Nephron progenitor cell (in vitro differentiated cells): ENCODE data around the gene RNF145.

Experiments used
- DNase-seq: peaks from one replicate; pipeline ENCODE4 v3.0.0; 2021
- H3K27ac Mint-ChIP-seq: 2 replicates; pipeline ENCODE4 v1.8.0; 2021; ENCODE audit warnings: mild to moderate bottlenecking, moderate library complexity, mixed read lengths
- H3K27me3 Mint-ChIP-seq: 2 replicates; pipeline ENCODE4 v1.8.0; 2021; ENCODE audit warnings: mild to moderate bottlenecking, low read depth, mixed read lengths; ENCODE audit not compliant: poor library complexity
- H3K36me3 Mint-ChIP-seq: 2 replicates; pipeline ENCODE4 v1.8.0; 2021; ENCODE audit warnings: low read depth, mixed read lengths
- H3K4me1 Mint-ChIP-seq: 2 replicates; pipeline ENCODE4 v1.8.0; 2021; ENCODE audit warnings: mixed read lengths
- H3K4me3 Mint-ChIP-seq: 2 replicates; pipeline ENCODE4 v1.8.0; 2021; ENCODE audit warnings: mild to moderate bottlenecking, moderate library complexity, mixed read lengths
- H3K9me3 Mint-ChIP-seq: 2 replicates; pipeline ENCODE4 v1.8.0; 2021; ENCODE audit warnings: mild to moderate bottlenecking, moderate library complexity, mixed read lengths
- TF ChIP-seq, protein P1 (sequence below): fragments of 200-600 bp; sonication (generic); IDR thresholded peaks from 2 replicates; pipeline ENCODE4 v1.5.0; 2021; ENCODE audit warnings: antibody characterized with exemption

The RNF145 gene

DNA sequence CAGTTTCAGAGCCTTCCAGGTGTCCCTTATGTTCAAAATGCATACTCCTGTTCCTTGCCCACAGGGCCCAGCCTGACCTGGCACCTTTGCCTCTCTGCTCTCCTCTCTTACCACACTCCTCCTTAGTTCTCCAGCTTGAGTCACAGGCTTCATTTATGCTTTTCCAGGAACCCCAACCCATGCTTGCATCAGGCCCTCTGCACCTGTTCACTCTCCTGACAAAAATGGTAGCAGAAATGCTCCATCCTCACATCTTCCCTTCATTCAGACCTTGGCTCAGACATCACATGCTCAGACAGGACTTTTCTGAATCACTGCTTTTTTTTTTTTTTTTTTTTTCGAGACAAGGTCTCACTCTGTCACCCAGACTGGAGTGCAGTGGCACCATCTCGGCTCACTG is 15.1 kb upstream of the RNF145 start:
- Mint-ChIP-seq H3K9me3 (no peaks in the 10 kb centered on the region), H3K27ac (no peak overlapping the region), H3K4me1 (no peaks in the 10 kb centered on the region), H3K4me3 (no peak overlapping the region), H3K27me3 (peaks cover 25% of the 10 kb centered on the region), H3K36me3 (no peaks in the 10 kb centered on the region)
- no peak for DNase-seq
- TF ChIP-seq, protein P1, sequence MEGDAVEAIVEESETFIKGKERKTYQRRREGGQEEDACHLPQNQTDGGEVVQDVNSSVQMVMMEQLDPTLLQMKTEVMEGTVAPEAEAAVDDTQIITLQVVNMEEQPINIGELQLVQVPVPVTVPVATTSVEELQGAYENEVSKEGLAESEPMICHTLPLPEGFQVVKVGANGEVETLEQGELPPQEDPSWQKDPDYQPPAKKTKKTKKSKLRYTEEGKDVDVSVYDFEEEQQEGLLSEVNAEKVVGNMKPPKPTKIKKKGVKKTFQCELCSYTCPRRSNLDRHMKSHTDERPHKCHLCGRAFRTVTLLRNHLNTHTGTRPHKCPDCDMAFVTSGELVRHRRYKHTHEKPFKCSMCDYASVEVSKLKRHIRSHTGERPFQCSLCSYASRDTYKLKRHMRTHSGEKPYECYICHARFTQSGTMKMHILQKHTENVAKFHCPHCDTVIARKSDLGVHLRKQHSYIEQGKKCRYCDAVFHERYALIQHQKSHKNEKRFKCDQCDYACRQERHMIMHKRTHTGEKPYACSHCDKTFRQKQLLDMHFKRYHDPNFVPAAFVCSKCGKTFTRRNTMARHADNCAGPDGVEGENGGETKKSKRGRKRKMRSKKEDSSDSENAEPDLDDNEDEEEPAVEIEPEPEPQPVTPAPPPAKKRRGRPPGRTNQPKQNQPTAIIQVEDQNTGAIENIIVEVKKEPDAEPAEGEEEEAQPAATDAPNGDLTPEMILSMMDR: no peak

DNA sequence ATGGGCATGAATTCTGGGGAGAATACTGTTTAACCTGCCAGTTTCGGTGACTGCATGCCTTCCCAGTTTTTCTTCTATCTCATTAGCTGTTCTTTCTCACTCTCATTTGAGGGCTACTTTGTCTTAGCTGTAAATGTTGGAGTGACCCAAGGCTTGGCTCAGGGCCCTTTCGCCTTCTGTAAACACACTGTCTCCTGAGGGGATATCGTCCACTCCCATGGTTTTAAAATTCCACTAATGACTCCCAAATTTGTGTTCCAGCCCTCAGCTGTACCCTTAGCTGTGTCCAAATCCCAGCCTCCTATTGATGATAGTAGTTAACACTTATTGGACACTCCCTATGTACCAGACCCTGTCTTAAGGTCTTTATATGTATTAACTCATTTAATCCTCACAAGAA is 14.1 kb upstream of the RNF145 start:
- Mint-ChIP-seq H3K36me3 (no peaks in the 10 kb centered on the region), H3K4me3 (no peak overlapping the region), H3K4me1 (no peaks in the 10 kb centered on the region), H3K27me3 (peaks cover 24% of the 10 kb centered on the region), H3K27ac (no peak overlapping the region), H3K9me3 (no peaks in the 10 kb centered on the region)
- DNase-seq: no peak
- TF ChIP-seq, protein P1: no peak

DNA sequence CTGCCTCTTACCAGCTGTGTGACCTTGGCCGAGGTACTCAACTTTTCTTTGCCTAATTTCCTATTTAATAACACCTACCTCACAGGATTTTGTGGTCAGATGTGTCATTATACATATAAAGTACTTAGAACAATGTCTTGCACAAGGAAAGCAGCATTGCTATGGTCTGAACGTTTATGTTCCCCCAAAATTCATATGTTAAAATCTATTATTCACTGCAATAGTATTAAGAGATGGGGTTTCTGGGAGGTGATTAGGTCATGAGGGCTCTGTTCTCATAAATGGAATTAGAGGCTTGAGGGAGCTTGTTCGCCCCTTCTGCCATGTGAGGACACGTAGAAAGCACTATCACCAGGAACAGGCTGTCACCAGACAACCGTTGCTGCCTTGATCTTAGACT is 10.9 kb upstream of the RNF145 start:
- H3K4me3 Mint-ChIP-seq: no peak overlapping the region
- no peaks in the 10 kb centered on the region for H3K9me3 Mint-ChIP-seq
- DNase-seq: no peak
- no peaks in the 10 kb centered on the region for H3K36me3 Mint-ChIP-seq
- H3K4me1 Mint-ChIP-seq: no peaks in the 10 kb centered on the region
- peaks cover 25% of the 10 kb centered on the region for H3K27me3 Mint-ChIP-seq
- TF ChIP-seq, protein P1: no peak
- no peak overlapping the region for H3K27ac Mint-ChIP-seq

DNA sequence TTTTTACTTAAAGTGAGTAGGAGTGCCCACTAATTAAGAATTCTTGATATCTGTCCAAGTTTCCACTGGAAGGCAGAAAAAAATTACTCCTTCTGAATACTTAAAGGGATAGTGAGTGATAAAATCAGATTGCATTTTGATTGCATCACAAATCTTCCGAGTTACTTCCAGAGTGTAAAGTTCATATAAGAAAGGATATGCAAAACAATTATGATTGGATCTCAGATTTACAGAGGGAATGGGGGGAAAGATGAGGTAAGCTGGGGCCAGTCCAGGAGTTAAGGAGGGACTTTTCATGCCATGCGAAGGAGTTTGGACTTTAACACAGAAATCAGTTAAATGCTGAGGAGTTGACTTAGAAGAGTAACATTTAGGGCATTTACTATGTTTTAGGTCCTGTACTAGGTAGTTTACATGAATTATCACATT is 9.3 kb upstream of the RNF145 start:
- no peak overlapping the region for H3K4me3 Mint-ChIP-seq
- H3K36me3 Mint-ChIP-seq: no peaks in the 10 kb centered on the region

DNA sequence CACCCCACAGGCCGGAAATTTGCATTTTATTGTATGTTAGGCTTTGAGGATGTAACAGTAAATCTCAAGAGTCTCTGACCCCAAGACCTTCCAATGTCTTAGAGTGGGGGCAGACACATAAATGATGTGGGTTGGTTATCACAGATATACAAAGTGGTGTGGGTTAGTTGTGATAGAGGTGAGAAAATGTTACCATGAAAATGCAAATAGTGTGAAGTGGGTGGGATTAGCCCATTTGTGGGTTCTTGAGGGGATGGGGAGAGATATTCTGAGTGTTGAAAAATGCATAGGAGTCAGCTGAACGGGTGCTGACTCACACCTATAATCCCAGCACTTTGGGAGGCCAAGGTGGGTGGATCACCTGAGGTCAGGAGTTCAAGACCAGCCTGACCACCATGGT is 7.9 kb upstream of the RNF145 start:
- Mint-ChIP-seq H3K4me3 (no peak overlapping the region), H3K27me3 (peaks cover 11% of the 10 kb centered on the region), H3K9me3 (no peaks in the 10 kb centered on the region), H3K4me1 (no peaks in the 10 kb centered on the region), H3K36me3 (no peaks in the 10 kb centered on the region), H3K27ac (no peak overlapping the region)
- TF ChIP-seq, protein P1: no peak
- DNase-seq: no peak

More for the DNA sequence above, 9.3 kb upstream of the RNF145 start:
- TF ChIP-seq, protein P1: no peak
- no peak for DNase-seq
- peaks cover 16% of the 10 kb centered on the region for H3K27me3 Mint-ChIP-seq
- H3K4me1 Mint-ChIP-seq: no peaks in the 10 kb centered on the region
- H3K27ac Mint-ChIP-seq: no peak overlapping the region
- H3K9me3 Mint-ChIP-seq: no peaks in the 10 kb centered on the region

DNA sequence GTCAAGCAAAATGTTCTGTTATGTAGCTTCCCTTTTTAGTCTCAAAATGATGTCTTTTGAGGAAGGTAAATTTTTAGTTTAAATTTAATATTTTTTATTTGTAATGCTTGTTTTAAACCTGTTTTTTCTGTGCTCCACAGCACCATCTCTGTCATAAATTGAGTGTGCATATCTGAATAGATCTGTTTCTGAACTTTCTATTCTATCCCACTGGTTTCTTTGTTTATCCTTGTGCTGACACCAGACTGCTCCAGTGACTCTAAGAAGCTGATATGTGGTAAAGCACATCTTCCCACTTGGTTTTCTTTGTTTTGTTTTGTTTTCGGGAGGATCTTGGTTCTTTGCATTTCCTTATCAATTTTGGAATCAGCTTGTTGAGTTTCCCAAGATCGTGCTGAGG is 7.1 kb upstream of the RNF145 start:
- Mint-ChIP-seq H3K27ac (no peak overlapping the region), H3K36me3 (no peaks in the 10 kb centered on the region), H3K4me3 (no peak overlapping the region), H3K9me3 (no peaks in the 10 kb centered on the region), H3K27me3 (peaks cover 11% of the 10 kb centered on the region), H3K4me1 (peaks cover 5% of the 10 kb centered on the region)
- TF ChIP-seq, protein P1: no peak
- DNase-seq: no peak
